SK-N-SH (cell line): ENCODE results near the gene SPAAR.

Source experiments
- GABPA ChIP-seq: IDR thresholded peaks from 2 replicates; pipeline ENCODE4 v1.4.0; 2012; ENCODE audit warnings: low read depth, mild to moderate bottlenecking
- SIN3A ChIP-seq: IDR thresholded peaks from 2 replicates; pipeline ENCODE4 v1.6.1; 2012; ENCODE audit warnings: low read depth, mild to moderate bottlenecking, low read length, moderate library complexity, borderline replicate concordance
- TF ChIP-seq, protein P1 (sequence below): fragments of 200-600 bp; sonication (generic); IDR thresholded peaks from 2 replicates; pipeline ENCODE4 v1.6.1; 2017; ENCODE audit warnings: antibody characterized with exemption, mild to moderate bottlenecking, moderate library complexity

DNA sequence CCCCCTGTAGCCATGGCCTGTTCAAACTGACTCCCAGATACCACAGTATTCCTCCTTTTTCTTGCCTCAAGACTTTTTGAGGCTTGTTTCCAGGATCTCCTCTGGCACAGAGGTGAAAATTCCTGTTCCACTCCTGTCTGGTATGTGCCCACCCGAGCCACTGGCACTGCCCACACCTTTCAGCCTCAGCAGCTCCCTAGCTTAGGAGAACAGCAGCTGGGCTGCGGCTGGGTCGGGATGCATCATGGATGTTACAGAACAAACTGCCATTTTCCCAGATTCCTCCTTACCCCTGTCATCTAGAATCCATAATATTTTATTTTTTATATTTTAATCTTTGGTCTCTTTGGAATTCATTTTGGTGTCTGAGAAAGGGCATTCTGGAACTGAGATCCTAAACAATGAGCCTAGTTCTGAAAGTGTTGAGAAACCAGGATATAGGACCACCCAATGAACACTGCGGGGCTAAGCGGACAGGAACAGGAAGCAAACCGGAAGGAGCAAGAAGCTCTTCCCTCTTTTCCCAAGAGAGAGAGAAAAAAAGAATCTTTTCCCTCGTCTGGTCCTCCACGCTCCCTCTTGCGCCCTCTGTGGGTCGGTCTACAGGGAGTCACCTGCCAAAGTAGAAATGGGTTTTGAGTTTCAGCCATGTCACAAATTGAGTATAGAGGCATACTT is 36.2 kb downstream of the SPAAR start:
- peak; percentile 58; the same call in 1 of the 2 replicates for TF ChIP-seq SIN3A
- TF ChIP-seq, protein P1, sequence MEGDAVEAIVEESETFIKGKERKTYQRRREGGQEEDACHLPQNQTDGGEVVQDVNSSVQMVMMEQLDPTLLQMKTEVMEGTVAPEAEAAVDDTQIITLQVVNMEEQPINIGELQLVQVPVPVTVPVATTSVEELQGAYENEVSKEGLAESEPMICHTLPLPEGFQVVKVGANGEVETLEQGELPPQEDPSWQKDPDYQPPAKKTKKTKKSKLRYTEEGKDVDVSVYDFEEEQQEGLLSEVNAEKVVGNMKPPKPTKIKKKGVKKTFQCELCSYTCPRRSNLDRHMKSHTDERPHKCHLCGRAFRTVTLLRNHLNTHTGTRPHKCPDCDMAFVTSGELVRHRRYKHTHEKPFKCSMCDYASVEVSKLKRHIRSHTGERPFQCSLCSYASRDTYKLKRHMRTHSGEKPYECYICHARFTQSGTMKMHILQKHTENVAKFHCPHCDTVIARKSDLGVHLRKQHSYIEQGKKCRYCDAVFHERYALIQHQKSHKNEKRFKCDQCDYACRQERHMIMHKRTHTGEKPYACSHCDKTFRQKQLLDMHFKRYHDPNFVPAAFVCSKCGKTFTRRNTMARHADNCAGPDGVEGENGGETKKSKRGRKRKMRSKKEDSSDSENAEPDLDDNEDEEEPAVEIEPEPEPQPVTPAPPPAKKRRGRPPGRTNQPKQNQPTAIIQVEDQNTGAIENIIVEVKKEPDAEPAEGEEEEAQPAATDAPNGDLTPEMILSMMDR: peak; percentile 92
- peak; percentile 82 for TF ChIP-seq GABPA
